A673 (cell line): ENCODE data around the gene ATP6V1G1.

Experiments used
- CTCF ChIP-seq: fragments of 300-800, 200-600 bp; sonication (generic); conservative IDR thresholded peaks from 2 replicates; pipeline ENCODE4 v1.5.1; 2017; ENCODE audit warnings: low read depth, mild to moderate bottlenecking, antibody characterized with exemption, low read length, moderate library complexity, mixed read lengths
- EZH2 ChIP-seq: fragments of 200-600 bp; sonication (generic); IDR thresholded peaks from 2 replicates; pipeline ENCODE4 v1.6.1; 2017; ENCODE audit warnings: borderline replicate concordance, low read depth, mild to moderate bottlenecking, mixed read lengths, antibody characterized with exemption, low read length; ENCODE audit not compliant: poor library complexity, severe bottlenecking

- TF ChIP-seq EZH2 (no peak), CTCF (no peak)
Observed at GRCh38 chr9:114592356-114592755, 4.8 kb downstream of the ATP6V1G1 start.
